ENCODE results near the gene FZD10. TPM values are rescaled to one million over a fixed set of nuclear protein-coding genes. Genes with fewer than 3 reads are reported as not detected.

Gene FZD10
- total and polyA plus RNA-seq, 3 donors from 2014 or later: 0.62 to 0.90 (median 0.79) TPM

DNA sequence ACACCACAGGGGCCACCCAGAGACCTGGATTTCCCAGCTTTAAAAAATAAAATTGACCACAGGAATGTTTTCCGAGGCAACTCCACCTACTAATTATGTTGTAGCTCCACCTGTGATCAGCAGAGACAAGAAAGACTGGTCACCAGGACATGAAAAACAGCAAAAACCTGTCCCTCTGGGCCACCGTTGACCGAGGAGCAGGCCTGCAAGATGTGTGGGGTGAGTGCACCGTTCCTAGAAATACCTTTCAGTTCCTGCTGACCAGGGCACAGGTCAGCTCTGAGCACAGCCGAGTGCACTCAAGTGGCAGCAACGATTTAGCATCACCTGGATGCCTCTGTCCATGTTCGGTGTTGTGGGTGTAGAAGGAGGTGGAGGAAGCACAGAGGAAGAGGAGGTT is 16.9 kb downstream of the FZD10 start:
- DNase-seq: no peak
- H3K4me3 ChIP-seq: no peak overlapping the region
- H3K27ac ChIP-seq: no peak overlapping the region
- TF ChIP-seq CTCF (IDR thresholded peaks at IDR 0.05) (no peak), POLR2A (IDR thresholded peaks at IDR 0.05) (no peak)
- H3K9me3 ChIP-seq: no peaks in the 10 kb centered on the region
- no peaks in the 10 kb centered on the region for H3K27me3 ChIP-seq
- WGBS, 2 donors: 89 to 92% methylated on average over 7 of the region's 7 CpGs
- no peaks in the 10 kb centered on the region for H3K4me1 ChIP-seq
- no peaks in the 10 kb centered on the region for H3K36me3 ChIP-seq (ENCODE audit: low read depth, missing control alignments)
- intact Hi-C loops (cut with DNase I; ENCODE audit: low total_unique reads): no loop called here

GRCh38 chr12:130179621-130180020 is 17.4 kb downstream of the FZD10 start:
- DNase-seq: no peak
- H3K9me3 ChIP-seq: no peaks in the 10 kb centered on the region
- H3K27me3 ChIP-seq: no peaks in the 10 kb centered on the region
- intact Hi-C loops (cut with DNase I; ENCODE audit: low total_unique reads): no loop called here
- no peak overlapping the region for H3K4me3 ChIP-seq
- TF ChIP-seq POLR2A (IDR thresholded peaks at IDR 0.05) (no peak), CTCF (IDR thresholded peaks at IDR 0.05) (no peak)
- no peak overlapping the region for H3K27ac ChIP-seq
- 89% methylated on average over 4 to 11 of the region's 11 CpGs for WGBS, 2 donors
- H3K4me1 ChIP-seq: no peaks in the 10 kb centered on the region
- H3K36me3 ChIP-seq (ENCODE audit: low read depth, missing control alignments): no peaks in the 10 kb centered on the region

DNA sequence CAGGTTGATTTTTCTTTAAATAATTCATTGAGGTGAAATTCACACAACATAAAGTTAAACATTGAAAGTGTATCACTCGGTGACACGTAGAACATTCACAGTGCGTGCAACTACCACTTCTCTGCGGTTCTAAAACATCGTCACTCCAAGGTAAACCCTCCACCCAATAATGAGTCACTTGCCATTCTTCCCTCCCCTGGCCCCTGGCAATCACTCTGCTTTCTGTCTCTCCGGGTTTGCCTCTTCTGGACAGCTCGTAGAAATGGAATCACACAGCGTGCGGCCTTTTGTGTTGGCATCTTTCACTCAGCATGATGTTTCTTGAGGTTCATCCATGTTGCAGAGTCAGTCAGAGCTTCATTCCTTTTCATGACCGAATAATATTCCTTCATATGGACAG is 18.9 kb downstream of the FZD10 start:
- H3K36me3 ChIP-seq (ENCODE audit: low read depth, missing control alignments): no peaks in the 10 kb centered on the region
- 74 to 79% methylated on average over 10 of the region's 10 CpGs for WGBS, 2 donors

GRCh38 chr12:130183585-130184370 is 21.5 kb downstream of the FZD10 start:
- H3K27me3 ChIP-seq: no peaks in the 10 kb centered on the region
- no peak overlapping the region for H3K4me3 ChIP-seq
- intact Hi-C loops (cut with DNase I; ENCODE audit: low total_unique reads): no loop called here
- H3K4me1 ChIP-seq: no peaks in the 10 kb centered on the region
- DNase-seq: no peak
- H3K36me3 ChIP-seq (ENCODE audit: low read depth, missing control alignments): no peaks in the 10 kb centered on the region
- WGBS, 2 donors: 79 to 87% methylated on average over 21 to 23 of the region's 23 CpGs
- H3K27ac ChIP-seq: no peak overlapping the region
- TF ChIP-seq CTCF (IDR thresholded peaks at IDR 0.05) (no peak), POLR2A (IDR thresholded peaks at IDR 0.05) (no peak)
- no peaks in the 10 kb centered on the region for H3K9me3 ChIP-seq

More for the DNA sequence above, 18.9 kb downstream of the FZD10 start:
- no peak overlapping the region for H3K27ac ChIP-seq
- H3K4me1 ChIP-seq: no peaks in the 10 kb centered on the region
- no peak for DNase-seq
- TF ChIP-seq CTCF (IDR thresholded peaks at IDR 0.05) (no peak), POLR2A (IDR thresholded peaks at IDR 0.05) (no peak)
- H3K9me3 ChIP-seq: no peaks in the 10 kb centered on the region
- intact Hi-C loops (cut with DNase I; ENCODE audit: low total_unique reads): no loop called here
- H3K27me3 ChIP-seq: no peaks in the 10 kb centered on the region
- no peak overlapping the region for H3K4me3 ChIP-seq

All from testis (tissue), 3 donors.